GM23248 (cell line): Measurements from ENCODE around the gene PTPRB. TPM values are rescaled to one million over a fixed set of nuclear protein-coding genes. Genes with fewer than 3 reads are reported as not detected.

ENCODE experiments used
- DNase-seq: peaks from one replicate; pipeline ENCODE4 v3.0.0-alpha.2; 2015
- H2AFZ ChIP-seq: fragments of 200-600 bp; sonication (generic); 2 replicates; pipeline ENCODE4 v1.6.1; 2016; ENCODE audit warnings: antibody characterized with exemption
- H3F3A ChIP-seq: fragments of 200-600 bp; sonication (generic); 2 replicates; pipeline ENCODE4 v1.6.1; 2016; ENCODE audit warnings: mild to moderate bottlenecking, antibody characterized with exemption, mixed run types; ENCODE audit not compliant: insufficient read depth
- H3K27ac ChIP-seq: fragments of 200-600 bp; sonication (generic); 2 replicates; pipeline ENCODE4 v1.5.1; 2016; ENCODE audit warnings: mild to moderate bottlenecking
- H3K27me3 ChIP-seq: fragments of 200-600 bp; sonication (generic); replicated peaks from 2 replicates; pipeline ENCODE4 v1.6.1; 2016; ENCODE audit warnings: mild to moderate bottlenecking; ENCODE audit not compliant: insufficient read depth
- H3K36me3 ChIP-seq: fragments of 200-600 bp; sonication (generic); 2 replicates; pipeline ENCODE4 v1.6.1; 2016; ENCODE audit warnings: low read depth, mild to moderate bottlenecking
- H3K4me1 ChIP-seq: fragments of 200-600 bp; sonication (generic); 2 replicates; pipeline ENCODE4 v1.6.1; 2016; ENCODE audit warnings: mild to moderate bottlenecking; ENCODE audit not compliant: insufficient read depth
- H3K4me2 ChIP-seq: fragments of 200-600 bp; sonication (generic); one replicate; pipeline ENCODE4 v1.6.1; 2016; ENCODE audit warnings: mild to moderate bottlenecking; ENCODE audit not compliant: unreplicated experiment
- H3K4me3 ChIP-seq: fragments of 200-600 bp; sonication (generic); 2 replicates; pipeline ENCODE4 v1.5.1; 2016; ENCODE audit warnings: mild to moderate bottlenecking
- H3K79me2 ChIP-seq: fragments of 200-600 bp; sonication (generic); 2 replicates; pipeline ENCODE4 v1.6.1; 2016; ENCODE audit warnings: mild to moderate bottlenecking; ENCODE audit not compliant: insufficient read depth
- H3K9ac ChIP-seq: fragments of 200-600 bp; sonication (generic); 2 replicates; pipeline ENCODE4 v1.6.1; 2016; ENCODE audit warnings: mild to moderate bottlenecking
- H3K9me2 ChIP-seq: fragments of 200-600 bp; sonication (generic); 2 replicates; pipeline ENCODE4 v1.6.1; 2016; ENCODE audit warnings: mixed run types, mild to moderate bottlenecking, moderate library complexity; ENCODE audit not compliant: insufficient read depth
- H3K9me3 ChIP-seq: fragments of 200-600 bp; sonication (generic); one replicate; pipeline ENCODE4 v1.6.1; 2017; ENCODE audit warnings: low read depth
- H4K20me1 ChIP-seq: fragments of 200-600 bp; sonication (generic); 2 replicates; pipeline ENCODE4 v1.6.0; 2016; ENCODE audit not compliant: insufficient read depth
- EZH2 ChIP-seq: fragments of 200-600 bp; sonication (generic); IDR thresholded peaks from 2 replicates; pipeline ENCODE4 v1.6.1; 2018; ENCODE audit warnings: antibody characterized with exemption, mild to moderate bottlenecking; ENCODE audit not compliant: insufficient read depth, poor library complexity, severe bottlenecking
- EZH2phosphoT487 ChIP-seq: fragments of 200-600 bp; sonication (generic); IDR thresholded peaks from 2 replicates; pipeline ENCODE4 v1.6.1; 2018; ENCODE audit warnings: antibody characterized with exemption, moderate library complexity, mild to moderate bottlenecking, low read depth; ENCODE audit not compliant: insufficient read depth
- WGBS, 2 experiments: methylation state at CpG; one replicate each; pipeline ENCODE4 v1.1.6; 2015 to 2017; ENCODE audit warnings: low lambda C conversion rate in 2 of 2, low coverage in 1 of 2; ENCODE audit errors: missing lambda C conversion rate in 2 of 2; 5-methylcytosine and 5-hydroxymethylcytosine counted together
- in situ Hi-C: fragments of 300-500 bp; cut with MboI; formaldehyde crosslinking; loops from 2 replicates; pipeline ENCODE4 v1.15.0; 2020
- polyA plus RNA-seq: library from polyadenylated mRNA; unstranded; fragments of >200 nt; fragmentation: Nextera tagmentation; extraction: Ambion mirVana; gene quantifications from 2 replicates; pipeline ENCODE4 v1.2.1, GENCODE V29; 2016
- total RNA-seq: library from RNA; depleted of rRNA; stranded (reverse); fragments of >200 nt; shearing (Covaris generic); gene quantifications from 2 replicates; pipeline ENCODE4 v1.2.3, GENCODE V29; 2014

The PTPRB gene
- total and polyA plus RNA-seq, 2 experiments from 2014 or later: 3.8 to 4.4 TPM

GRCh38 chr12:70648191-70648590 lies 11.0 kb upstream of the PTPRB start:
- 94 to 95% methylated on average over 2 of the region's 2 CpGs for whole genome bisulfite sequencing, 2 experiments
- Histone ChIP-seq H3K27ac (peak overlapping the region; percentile 94), H3K27me3 (no peaks in the 10 kb centered on the region), H2AFZ (peak overlapping the region; percentile 41; the same call in 1 of the 2 replicates), H3K4me1 (peaks cover 55% of the 10 kb centered on the region), H3K9me2 (no peaks in the 10 kb centered on the region), H3K4me3 (peak overlapping the region; percentile 22; the same call in 1 of the 2 replicates), H3K79me2 (no peaks in the 10 kb centered on the region), H3K36me3 (no peaks in the 10 kb centered on the region), H3K4me2 (peak overlapping the region; percentile 37), H3K9me3 (no peaks in the 10 kb centered on the region), H3F3A (peaks cover 49% of the 10 kb centered on the region), H3K9ac (peak overlapping the region; percentile 55), H4K20me1 (no peaks in the 10 kb centered on the region)
- in situ Hi-C loops: no loop called here
- peak; percentile 56 for DNase-seq
- no peak for TF ChIP-seq EZH2phosphoT487
- no peak for TF ChIP-seq EZH2

- peak overlapping the region; percentile 52 for H3K4me3 ChIP-seq
- peak; percentile 83 for DNase-seq
- in situ Hi-C loops: no loop called here
- H3K36me3 ChIP-seq: no peaks in the 10 kb centered on the region
- peak overlapping the region; percentile 77 for H3K9ac ChIP-seq
- H3F3A ChIP-seq: peaks cover 49% of the 10 kb centered on the region
- no peaks in the 10 kb centered on the region for H4K20me1 ChIP-seq
- WGBS, 2 experiments: 0 to 3% methylated on average over 1 of the region's 1 CpG
- H3K79me2 ChIP-seq: no peaks in the 10 kb centered on the region
- no peaks in the 10 kb centered on the region for H3K9me3 ChIP-seq
- H3K27me3 ChIP-seq: no peaks in the 10 kb centered on the region
- no peak for TF ChIP-seq EZH2
- no peak for TF ChIP-seq EZH2phosphoT487
- H3K4me1 ChIP-seq: peaks cover 55% of the 10 kb centered on the region
- no peak overlapping the region for H2AFZ ChIP-seq
- no peaks in the 10 kb centered on the region for H3K9me2 ChIP-seq
- peak overlapping the region; percentile 94 for H3K27ac ChIP-seq
- H3K4me2 ChIP-seq: peak overlapping the region; percentile 68
These were observed 9.6 kb upstream of the PTPRB start for GRCh38 chr12:70646850-70647249.

DNA sequence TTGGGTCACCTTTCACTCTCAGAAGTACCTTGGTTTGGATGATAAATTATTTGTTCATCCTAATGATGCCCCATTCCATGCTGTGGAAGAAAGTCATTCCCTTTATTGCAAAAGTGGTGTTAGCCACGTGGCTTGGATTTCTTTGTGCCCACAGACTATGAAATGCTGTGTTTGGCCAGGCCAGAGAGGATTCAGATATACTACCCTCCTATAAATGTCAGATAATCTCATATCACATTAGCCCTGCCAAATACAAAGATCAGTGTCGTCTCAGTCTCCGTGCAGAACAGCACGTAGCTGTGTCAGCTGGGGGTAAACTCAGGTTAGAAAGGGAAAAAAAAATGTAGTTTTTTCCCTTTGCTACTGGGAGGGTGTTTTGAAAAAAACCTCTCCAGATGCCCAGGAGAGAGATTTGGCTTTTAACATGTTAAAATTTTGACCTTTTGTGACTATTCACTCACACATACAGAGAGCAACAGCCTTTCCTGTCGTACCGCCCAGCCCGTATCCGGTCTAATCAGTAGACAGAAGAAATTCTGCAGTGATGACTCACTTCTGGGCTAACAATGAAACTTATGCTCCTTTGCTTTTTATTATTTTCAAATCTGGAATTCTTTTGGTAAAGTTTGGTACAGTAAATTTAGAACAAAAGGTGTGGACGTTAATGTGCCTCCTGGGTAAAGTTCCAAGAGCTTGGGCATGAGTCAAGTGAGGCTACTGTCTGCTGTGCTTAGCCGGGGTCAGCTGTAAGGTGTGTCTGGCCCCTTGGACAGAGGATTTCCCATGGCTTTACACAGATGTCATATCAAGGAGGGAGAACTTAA lies 8.5 kb upstream of the PTPRB start:
- Histone ChIP-seq H3K9ac (peak overlapping the region; percentile 77), H3K9me3 (no peaks in the 10 kb centered on the region), H2AFZ (peak overlapping the region; percentile 74), H3K27ac (peak overlapping the region; percentile 94), H3K4me2 (peak overlapping the region; percentile 68), H3K4me1 (peaks cover 55% of the 10 kb centered on the region), H3K9me2 (no peaks in the 10 kb centered on the region), H3K4me3 (peak overlapping the region; percentile 52), H3K27me3 (no peaks in the 10 kb centered on the region), H3K36me3 (no peaks in the 10 kb centered on the region), H3F3A (peaks cover 49% of the 10 kb centered on the region), H4K20me1 (no peaks in the 10 kb centered on the region), H3K79me2 (no peaks in the 10 kb centered on the region)
- 0 to 1% methylated on average over 10 of the region's 10 CpGs for WGBS, 2 experiments
- DNase-seq: peak; percentile 96
- TF ChIP-seq EZH2phosphoT487: no peak
- no peak for TF ChIP-seq EZH2
- in situ Hi-C loops: no loop called here

GRCh38 chr12:70644861-70645260 lies 7.6 kb upstream of the PTPRB start:
- Histone ChIP-seq H3K4me3 (no peak overlapping the region), H3K79me2 (no peaks in the 10 kb centered on the region), H3K9me2 (no peaks in the 10 kb centered on the region), H3K9ac (peak overlapping the region; percentile 77), H3K27ac (peak overlapping the region; percentile 94), H4K20me1 (no peaks in the 10 kb centered on the region), H3K36me3 (no peaks in the 10 kb centered on the region), H3K27me3 (no peaks in the 10 kb centered on the region), H3F3A (peaks cover 49% of the 10 kb centered on the region), H2AFZ (peak overlapping the region; percentile 74), H3K4me1 (peaks cover 55% of the 10 kb centered on the region), H3K4me2 (peak overlapping the region; percentile 68), H3K9me3 (no peaks in the 10 kb centered on the region)
- no peak for DNase-seq
- in situ Hi-C loops: no loop called here
- no peak for TF ChIP-seq EZH2
- no peak for TF ChIP-seq EZH2phosphoT487
- WGBS, 2 experiments: 81 to 82% methylated on average over 2 of the region's 2 CpGs
